ENCODE results near the gene TRPC3.
"Not testable (repeated sequence)": the region's sequence is repeated elsewhere in the genome, so short reads cannot be mapped to it uniquely, and the experiment has no call there.

The TRPC3 gene

DNA sequence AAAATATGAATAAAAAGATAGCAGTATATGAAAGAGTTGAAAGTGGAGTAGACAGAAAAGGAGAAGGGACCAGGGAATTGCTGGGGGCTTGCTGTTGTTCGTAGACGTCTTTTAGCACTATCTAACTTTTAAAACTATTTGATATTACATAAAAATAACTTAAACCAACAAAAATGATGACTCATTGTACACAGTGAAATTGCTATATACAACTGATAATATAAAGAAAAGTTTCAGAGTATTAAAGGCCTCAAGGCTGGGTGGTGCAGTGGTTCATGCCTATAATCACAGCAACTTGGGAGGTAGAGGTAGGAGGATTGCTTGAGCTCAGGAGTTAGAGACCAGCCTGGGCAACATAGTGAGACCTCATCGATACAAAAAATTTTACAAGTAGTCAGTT lies 5.2 kb downstream of the TRPC3 start:
- no peak for DNase-seq (ENCODE audit: low spot score)

DNA sequence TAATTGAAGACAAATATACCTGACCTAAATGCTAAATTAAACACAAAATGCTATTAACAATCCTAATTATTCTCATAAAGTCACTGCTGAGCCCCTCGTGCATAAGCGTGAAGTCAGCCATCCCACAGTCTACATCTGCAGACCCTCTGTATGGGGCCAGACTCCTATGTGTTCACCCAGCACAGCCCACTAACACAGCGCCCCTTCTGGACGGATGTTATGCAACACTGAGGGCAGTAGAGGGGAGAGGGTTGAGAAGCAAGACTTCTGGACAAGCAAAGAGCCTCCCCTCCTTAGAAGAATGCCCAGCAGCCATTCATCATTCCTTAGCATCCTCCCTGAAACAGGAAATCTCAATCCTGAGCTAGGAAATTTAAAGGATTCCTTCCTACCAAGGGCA lies 7.9 kb downstream of the TRPC3 start:
- DNase-seq (ENCODE audit: low spot score): peak; percentile 55

DNA sequence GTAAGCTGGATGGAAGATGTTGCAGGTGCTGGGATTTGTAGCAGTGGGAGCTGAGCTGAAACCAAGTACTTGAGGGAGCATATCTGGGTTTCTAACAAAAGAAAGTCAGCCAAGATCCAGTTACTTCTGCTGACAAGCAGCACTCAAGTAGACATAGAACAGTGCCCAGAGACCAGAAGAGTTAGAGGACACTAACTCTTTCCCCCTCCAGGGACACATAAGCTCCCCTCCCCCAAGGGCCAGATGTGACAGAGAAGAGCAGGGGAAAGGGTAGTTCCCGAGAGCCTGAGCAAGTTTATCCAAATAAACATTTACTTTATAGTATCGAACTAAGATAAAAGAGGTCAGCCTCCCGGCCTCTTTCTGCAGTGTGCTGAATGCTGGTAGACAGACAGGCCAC lies 12.2 kb downstream of the TRPC3 start:
- no peak for DNase-seq (ENCODE audit: low spot score)

DNA sequence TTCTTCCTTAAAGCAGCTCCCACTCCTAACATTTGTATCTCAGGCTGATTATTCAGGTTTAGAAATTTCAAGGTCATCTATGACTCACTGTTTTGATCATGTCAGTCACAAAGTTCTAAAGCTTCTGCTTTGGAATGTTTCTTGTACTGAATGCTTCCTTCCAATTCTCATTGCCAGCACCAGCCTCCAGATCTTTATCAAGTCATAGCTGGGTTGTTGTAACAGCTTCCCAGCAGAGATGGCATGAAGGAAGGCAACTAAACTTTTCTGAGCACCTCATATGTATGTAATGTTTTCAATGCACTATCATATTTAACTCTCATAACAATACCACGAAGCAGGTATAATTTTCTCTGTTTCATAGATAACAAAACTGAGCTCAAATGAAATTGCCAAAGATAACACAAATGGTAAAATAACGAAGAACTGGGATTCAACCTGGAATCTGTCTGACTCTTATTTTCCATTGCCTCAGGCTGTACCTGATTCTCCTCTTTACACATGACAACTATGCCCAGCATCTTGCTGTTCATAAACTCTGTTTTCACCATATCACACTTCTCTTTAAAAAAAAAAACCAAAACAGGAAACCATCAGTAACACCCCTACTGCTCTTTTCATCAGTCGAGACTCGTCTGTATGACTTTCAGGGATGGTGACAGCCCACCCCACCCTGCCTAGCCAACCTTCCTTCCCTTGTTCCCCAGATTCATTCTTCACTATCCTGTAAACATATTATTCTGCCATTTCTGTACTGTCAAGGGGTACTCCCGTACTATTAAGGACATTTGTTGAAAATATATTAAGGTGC lies 13.4 kb downstream of the TRPC3 start:
- no peak for DNase-seq (ENCODE audit: low spot score)

DNA sequence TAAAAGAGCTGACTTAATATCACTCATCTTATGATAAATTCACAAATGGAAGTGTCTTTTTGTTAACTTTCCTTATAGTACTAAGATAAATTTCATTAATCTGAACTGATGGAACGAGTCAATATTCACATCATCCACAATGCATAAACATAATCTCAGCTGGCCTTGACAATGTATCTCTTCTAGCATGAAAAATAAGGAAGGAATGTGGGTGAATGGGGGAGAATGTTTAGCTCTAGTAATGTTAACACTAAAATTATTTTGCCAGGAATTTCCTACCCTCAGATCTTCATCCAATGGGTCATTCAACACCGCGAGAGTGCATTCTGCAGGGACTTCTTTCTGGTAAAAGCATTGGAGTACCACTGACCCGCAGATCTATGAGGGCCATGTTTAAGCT lies 15.8 kb downstream of the TRPC3 start:
- DNase-seq (ENCODE audit: low spot score): no peak

DNA sequence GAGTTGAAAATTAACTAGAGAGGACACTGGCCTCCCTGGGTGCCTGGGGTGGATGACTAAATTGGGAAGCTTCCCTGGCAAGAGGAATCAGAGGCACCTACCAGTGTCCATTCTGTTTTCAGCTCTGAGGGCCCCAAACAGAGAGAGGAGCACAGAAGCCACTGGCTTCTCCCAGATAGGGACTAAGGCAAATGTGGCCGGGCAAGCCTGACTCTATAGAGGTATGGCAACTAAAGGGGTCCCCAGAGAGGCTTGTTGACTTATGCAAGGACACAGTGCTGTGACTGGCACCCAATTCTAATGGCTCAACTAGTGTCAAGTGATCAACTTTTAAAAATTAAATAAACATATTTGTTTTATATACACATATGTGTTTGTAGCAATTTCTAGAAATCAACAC lies 17.2 kb downstream of the TRPC3 start:
- DNase-seq (ENCODE audit: low spot score): no peak

DNA sequence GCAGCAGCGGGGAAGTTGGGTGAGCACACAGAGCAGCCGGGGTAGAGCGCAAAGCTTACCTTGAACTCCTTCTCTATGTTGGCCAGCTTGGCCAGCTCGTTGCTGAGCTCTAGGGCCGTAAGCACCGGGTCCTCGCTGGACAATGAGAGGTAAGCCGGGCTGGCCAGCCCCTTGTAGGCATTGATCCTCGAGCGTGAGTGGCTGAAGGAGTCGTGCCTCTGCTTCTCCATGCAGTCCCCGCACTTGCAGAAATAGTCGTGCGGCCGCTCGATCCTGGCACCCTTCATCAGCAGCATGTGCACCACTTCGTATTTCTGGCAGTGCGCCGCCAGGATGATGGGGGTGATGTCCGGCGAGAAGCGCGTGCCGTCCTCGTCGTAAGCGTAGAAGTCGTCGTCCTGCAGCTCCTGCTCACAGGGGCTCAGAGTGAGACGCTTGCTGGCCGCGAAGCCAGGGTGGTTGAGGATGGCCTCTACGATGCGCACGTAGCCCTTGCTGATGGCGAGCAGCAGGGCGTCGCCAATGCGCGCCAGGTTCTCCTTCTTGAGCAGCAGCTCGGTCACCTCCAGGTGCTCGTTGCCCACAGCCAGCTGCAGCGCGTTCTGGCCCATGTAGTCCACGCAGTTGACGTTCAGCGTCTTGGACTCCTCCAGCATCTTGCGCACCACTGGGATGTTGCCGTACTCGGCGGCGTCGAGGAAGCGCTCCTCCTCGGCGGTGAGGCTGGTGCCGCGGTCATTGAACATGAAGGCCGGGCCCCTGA lies 19.5 kb downstream of the TRPC3 start:
- DNase-seq (ENCODE audit: low spot score): no peak

DNA sequence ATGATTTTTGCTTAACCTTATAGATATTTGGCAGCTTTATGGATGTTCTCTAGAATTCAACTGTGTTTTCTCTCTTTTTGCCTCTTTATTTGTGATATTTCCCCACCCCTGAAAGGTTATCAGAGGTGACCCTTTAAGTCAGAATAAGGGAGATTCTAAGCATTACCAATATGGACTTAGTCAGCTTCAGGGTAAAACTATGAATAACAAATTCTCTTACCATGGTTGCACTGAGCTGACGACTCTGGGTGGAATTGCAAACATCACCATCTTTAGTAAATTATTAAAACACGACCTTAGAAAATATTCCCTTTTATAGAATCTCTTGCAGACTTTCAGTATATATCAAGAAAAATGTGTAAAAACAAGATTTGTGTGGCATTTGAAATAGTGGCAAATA lies 21.6 kb downstream of the TRPC3 start:
- no peak for DNase-seq (ENCODE audit: low spot score)

DNA sequence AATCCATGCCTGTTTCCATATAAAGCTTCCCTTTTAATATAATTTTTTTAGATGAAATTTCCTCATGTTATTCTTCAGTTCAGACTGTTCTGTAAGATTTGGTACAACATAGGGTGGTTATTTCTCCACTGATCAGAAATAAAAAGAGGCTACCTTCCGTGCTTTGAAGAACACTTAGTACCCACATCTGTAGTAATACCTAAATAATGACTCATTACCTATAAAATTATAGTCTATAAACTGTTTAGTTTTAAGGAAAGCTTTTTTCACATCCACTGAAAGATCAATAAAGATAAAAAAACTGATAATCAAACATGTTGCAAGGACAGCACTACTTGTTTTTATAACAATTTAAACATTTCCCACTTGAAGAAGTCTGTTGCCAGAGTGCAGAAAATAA lies 23.9 kb downstream of the TRPC3 start:
- DNase-seq (ENCODE audit: low spot score): no peak

DNA sequence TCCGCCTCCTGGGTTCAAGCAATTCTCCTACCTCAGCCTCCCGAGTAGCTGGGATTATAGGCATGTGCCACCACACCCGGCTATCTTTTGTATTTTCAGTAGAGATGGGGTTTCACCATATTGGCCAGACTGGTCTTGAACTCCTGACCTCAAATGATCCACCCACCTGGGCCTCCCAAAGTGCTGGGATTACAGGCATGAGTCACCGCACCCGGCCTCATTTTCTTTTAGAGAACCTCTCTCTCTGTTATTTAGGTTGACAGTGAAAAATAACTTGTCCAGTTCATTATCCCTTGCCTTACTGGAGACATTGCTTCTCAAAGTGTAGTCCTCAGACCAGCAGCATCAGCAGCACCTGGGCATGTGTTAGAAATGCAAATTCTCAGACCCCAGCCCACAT lies 25.4 kb downstream of the TRPC3 start:
- DNase-seq (ENCODE audit: low spot score): not testable (repeated sequence)

DNA sequence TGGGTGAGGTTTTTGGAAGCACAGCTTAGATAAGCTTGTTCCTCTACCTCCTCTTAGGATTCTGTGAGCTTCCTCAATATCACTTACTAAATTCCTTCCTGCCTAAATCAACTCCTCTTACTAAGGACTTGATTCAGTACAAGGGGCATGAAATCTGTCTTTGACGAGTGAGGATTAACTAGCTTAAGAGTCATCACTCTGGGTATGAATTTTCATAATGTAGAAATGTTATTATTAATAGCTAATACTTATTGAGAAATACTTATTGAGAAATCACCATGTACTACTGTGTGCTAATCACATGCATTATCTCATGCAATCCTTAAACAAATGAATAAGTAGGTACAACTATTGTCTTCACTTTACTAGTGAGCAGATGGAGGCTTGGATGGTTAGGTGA lies 28.6 kb downstream of the TRPC3 start:
- DNase-seq (ENCODE audit: low spot score): no peak

DNA sequence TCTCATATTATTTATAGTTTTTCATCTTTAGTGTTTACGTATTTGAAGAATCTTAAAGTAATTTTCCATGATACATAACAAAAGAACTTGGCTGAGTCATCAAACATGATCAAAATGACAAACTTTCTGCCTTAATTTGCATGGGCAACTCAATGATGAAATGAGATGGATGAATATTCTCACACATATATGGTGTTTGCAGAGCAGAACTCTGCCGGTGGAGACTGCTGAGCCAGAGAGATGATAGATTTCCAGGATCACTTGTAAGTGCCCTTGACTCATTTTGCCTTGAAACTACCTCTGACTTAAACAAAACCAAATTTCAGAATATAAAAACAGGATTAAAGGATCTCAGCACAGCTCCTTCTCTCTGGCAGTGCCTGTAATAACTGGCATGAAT lies 38.2 kb downstream of the TRPC3 start:
- DNase-seq (ENCODE audit: low spot score): no peak

DNA sequence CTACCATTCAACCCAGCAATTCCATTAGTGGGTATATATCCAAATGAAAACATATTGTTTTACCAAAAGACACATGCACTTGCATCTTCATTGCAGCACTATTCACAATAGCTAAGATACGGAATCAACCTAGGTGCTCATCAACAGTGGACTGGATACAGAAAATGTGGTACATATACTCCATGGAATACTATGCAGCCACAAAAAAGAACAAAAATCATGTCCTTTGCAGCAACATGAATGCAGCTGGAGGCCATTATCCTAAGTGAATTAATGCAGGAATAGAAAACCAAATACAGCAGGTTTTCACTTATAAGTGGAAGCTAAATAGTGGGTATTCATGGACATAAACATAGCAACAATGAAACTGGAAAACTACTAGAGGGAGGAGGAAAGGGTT lies 43.5 kb downstream of the TRPC3 start:
- no peak for DNase-seq (ENCODE audit: low spot score)

DNA sequence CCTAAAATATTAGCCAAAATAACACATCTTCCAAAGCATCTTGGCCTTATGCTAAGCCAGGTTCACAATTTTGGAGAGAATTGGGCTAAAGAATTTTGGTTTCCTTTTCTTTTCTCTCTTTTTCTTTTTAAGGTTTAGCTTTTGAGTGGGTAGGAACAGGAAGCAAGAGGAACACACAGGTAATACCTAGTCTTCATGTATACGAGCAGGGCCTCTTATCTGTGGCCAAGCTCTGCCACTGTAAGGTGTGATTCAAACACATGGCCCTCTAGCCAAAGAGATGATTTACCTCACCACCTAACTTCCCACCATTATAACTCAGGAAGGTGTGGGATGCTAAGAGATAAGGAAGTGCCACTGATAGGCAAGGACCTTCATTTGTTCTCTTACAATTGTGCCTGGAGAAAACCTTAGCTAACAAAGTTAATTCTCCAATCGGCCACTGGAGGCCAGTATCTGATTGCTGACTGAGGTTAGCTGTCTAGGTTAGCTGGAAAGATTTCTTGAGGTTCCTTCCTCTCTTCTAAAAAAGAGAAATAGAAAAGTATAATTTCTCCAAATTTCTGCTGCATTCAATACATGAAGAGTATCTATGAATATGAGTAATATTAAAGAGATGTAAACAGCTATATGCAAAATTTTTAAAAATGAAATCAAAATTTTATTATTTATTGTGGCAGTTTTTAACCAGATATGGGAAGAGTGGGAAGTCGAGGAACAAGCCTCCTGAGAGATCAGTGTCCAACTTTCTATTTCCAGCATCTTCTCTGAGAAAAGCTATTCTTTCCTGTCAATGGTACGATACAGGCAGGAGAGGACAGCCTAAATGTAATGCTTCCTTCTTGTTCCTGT lies 51.5 kb downstream of the TRPC3 start:
- DNase-seq (ENCODE audit: low spot score): peak; percentile 57

DNA sequence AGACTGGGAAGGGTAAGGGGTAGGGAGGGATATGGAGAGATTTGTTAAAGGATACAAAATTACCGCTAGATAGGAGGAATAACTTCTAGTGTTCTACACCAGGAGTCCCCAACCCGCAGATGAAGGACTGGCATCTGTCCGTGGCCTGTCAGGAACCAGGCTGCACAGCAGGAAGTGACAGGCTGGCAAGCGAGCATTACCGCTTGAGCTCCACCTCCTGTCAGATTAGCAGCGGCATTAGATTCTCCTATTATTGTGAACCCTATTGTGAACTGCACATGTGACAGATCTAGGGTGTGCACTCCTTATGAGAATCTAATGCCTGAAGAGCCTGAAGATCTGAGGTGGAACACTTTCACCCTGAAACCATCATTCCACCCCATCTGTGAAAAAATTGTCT lies 53.7 kb downstream of the TRPC3 start:
- no peak for DNase-seq (ENCODE audit: low spot score)

DNA sequence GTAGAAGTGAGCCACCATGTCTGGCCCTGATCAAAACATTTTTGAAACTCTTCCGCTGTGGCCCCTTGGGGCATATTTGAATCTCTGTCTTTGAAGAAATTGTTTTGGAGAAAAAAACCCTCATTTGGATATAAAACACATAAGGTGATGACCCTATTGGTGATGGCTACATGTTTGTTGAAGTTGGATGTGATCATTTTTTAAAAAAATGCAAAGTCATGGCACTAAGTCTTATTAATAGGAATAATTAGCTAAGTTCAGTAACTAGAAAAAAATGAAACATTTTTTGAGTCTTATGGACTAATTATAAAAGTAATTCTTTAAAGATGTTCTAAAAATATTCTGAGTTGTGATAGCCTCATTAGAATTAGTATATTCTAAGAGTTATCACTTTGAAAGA lies 63.7 kb downstream of the TRPC3 start:
- DNase-seq (ENCODE audit: low spot score): no peak

DNA sequence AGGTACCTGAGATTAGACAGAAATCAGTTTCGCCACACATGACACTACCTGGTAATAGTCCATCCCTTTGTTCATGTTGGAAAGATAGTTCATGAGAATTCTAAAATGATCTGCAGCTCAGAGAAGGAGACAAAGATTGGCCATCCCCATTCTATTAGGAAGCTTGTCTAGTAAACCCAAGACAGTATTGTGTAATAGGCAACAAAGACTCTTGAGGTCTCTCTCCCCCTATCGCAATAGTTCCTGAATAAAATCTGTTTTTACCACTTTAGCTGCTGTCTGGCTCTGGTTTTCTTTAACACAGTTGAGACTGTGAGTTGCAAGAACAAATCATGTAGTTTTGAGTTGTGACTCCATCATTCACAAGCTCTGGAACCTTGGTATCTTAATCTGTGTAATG lies 66.7 kb downstream of the TRPC3 start:
- DNase-seq (ENCODE audit: low spot score): no peak

DNA sequence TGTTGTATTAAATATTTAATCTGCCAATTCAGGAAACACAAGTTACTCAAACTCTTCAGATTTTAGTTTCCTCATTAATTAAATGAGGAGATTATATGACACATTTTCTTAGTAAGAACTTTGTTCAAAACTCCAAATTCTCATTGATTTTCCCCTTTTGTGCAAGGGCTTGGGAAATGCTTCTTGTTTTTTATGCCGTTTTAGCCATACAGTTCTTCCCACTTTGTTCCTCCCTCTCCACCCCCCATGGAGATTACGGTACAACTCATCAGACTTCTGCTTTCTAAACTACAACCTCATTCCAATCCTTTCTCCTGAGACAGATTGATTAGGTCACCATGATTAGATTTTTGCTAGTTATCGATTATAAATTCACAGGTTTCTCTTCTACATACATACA lies 70.7 kb downstream of the TRPC3 start:
- no peak for DNase-seq (ENCODE audit: low spot score)

DNA sequence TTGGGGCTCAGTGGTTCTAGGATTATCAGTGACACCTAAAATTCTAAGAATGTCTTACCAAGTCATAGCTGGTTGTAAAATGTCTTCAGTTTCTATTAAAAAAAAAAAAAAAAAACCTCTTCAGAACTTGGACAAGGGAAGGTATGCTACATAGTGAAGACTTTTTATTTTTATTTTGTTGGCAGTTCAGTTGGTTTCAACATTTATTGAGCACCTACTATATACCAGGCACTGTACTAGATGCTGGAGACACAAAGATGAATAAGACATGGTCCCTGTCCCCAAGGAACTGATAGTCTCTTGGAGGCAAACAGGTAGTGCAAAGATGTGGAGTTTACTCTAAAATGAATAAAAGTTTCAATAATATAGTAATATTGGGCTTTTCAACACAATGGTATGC lies 72.7 kb downstream of the TRPC3 start:
- no peak for DNase-seq (ENCODE audit: low spot score)

DNA sequence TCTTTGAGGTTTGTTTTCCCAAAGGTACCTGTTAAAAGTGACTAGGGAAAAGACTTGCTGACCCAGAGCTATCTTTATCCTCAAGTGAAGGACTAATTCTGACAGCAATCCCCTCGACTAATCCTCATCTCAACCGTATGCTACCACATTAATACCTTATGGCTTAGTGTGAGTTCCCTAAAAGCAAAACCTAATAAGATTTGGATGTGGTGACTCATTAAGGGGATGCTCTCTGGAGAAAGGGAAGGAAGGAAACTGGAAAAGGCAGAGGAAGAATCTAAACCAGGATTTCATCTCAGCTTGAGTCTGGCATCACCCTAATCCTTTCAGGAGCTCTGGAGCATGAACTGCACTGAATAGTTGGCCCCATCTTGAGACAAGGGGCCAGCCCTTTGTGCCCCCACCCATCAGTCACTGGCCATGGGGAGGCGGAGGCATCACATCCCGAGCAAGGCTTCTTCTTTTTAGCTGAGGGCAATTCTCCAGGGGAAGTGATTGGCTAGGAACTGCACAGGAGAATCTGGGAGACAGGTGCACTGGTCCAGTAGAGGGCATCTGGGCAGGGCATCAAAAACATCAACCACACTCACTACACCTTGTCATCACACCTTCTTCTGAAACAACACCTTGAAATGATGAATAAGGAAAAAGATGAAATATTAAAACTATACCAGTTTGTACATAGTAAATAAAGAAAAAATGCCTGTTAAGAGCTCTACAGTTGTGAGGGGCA lies 74.7 kb downstream of the TRPC3 start:
- DNase-seq (ENCODE audit: low spot score): peak; percentile 60

DNA sequence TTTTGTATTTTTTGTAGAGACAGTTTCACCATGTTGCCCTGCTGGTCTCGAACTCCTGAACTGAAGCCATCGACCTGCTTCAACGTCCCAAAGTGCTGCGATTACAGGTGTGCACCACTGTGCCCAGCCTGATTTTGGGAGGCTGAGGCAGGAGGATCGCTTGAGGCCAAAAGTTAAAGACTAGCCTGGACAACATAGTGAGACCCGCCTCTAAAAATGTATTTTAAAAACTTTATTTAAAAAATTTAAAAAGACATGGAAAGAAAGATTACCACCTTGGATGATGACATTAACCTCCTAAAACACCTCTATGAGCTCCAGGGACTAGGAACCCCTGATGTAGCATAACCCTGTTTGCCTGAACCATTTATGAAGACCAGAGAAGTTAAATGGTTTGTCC lies 75.8 kb downstream of the TRPC3 start:
- no peak for DNase-seq (ENCODE audit: low spot score)

DNA sequence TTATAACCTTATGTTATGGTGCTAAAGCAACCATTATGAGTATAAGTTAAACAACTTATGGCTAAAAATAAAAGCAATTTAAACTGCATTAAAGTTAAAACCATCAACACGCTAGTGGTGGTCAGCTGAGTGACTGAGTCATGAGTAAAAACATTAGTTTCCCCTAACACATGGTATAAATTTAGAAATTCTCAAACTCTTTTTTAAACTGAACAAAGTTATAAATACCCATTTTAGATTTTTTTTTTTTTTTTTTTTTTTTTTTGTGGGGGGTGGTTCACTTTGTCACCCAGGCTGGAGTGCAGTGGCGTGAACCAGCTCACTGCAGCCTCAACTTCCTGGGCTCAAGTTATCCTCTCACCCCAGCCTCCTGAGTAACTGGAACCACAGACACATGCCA lies 76.2 kb downstream of the TRPC3 start:
- DNase-seq (ENCODE audit: low spot score): no peak

Data from ecto neural progenitor cell (in vitro differentiated cells).